CD4-positive, alpha-beta T cell treated with Interleukin-17A for 1 hour (primary cell): ENCODE results near the gene CACNA2D4.

Experiments
- DNase-seq: peaks from one replicate; pipeline ENCODE4 v3.0.0-alpha.2; 2020

Gene CACNA2D4

DNA sequence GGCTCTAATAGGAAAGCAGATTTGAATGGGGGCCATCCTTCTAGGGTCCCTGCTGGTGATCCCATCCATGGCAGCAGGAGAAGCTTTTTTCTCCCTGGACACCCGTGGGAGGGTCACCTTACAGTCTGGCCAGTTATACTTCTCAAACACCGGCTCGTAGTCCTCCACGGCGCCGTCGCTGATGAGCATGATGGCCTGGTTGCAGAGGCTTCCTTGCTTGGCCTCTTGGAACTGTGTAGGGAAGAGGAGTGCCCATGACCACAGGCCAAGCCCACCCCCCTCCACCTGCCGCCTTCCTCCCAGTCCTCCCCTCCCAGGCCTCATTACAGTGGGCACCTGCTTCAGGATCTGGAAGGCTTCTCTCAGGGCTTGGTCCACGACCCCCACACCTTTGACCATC lies 33.8 kb downstream of the CACNA2D4 start:
- no peak for DNase-seq

DNA sequence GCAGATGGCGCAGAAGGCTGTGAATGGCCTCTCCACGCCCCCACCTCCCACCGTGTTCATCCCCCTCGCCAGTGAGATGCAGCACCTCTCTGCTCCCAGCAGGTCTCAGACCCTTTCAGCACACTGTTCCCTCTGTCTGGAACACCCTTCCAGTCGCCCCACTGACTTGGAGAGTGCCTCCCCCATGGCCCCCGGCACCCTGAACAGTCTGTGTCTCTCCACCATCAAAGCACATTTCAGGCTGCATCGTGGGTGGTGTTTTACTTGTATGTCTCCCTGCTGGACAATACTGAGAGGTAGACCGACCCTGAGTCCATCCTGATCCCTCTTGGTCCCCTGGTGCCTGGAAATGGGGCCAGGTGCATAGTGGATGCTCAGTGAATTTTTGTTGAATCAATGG lies 34.9 kb downstream of the CACNA2D4 start:
- DNase-seq, result no peak

DNA sequence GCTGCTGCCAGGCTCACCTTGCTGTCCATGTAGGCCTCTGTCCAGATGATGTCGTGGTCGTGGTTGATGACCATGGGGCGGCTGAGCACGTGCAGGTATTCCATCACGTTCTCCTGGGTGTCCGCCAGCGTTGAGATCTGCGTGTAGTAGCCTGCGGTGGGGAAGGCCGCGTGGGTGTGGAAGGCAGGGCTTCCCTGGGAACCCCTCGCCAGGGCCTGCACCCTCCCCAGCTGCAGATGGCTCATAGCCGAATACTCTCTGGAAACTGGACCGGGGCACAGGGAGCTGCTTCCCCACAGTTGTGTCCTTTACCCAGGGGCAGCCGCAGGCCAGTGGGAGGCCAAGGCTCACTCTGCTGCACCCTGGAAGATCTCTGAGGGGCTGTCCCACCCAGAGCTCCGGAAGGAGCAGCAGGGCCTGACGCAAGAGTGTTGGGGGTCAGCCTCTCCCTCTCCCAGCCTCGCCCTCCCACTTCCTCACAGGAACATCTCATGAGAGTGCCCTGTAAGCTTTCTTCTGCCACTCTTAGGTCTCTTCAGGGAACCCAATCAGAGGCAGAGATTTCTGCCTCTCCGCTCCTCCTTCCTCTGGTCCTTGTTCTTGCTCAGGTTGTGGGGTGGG lies 35.5 kb downstream of the CACNA2D4 start:
- no peak for DNase-seq

DNA sequence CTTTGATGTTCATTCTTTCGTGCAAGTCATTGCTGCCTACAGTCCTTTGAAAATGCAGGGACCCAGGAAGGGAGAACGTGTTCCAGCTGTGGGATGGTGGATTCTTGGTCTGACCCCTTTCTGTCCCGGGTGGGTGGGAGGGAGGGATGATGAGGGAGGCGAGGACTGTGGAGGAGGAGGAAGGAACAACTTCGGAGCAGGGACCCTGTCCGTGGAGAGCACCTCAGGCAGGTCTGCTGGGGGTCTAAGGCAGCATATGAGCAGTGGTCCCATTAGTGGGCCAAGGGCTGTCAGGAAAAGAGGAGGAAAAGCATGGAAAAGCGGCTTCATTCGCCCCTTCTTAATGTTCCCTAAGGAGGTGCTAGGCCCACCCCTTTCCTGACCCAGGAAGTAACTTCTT lies 36.0 kb downstream of the CACNA2D4 start:
- DNase-seq, result no peak

DNA sequence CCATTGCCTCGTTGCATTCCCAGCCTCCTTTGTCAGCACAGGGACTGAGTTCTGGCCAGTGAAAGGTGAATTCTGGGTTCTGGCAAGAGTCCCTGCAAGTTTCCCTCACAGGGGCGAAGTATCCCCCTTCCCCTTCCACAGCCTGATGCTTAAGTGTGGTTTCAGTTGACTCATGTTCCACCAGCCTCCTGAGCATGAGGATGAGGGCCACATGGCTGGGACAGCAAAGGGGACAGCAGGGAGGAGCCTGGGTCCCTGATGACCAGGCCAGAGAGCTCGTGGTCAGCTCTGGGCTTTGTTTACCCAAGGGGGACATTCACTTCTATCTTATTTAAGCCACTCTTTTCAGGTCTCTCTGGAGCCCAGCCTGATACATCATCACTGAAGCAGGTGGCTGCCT lies 36.5 kb downstream of the CACNA2D4 start:
- no peak for DNase-seq

GRCh38 chr12:1881301-1881700 lies 37.2 kb downstream of the CACNA2D4 start:
- no peak for DNase-seq

DNA sequence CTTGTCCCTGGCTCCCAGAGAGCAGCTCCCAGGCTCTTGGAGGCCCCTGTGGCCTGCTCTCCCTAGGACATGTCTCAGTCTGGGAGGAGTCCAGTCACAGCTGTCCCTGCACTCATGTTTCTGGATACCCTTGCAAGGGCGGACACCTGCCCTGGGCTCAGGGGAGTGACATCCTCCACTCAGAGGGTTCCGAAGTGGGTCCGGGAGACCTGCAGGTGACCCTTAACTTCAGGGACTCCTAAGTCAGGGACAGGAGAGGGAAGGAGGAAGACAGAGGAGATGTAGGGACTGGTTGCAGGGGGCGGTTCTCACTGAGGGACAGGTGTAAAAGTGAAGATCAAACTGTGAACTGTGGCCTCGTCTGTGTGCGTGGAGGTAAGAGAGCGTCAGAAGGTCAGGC lies 37.6 kb downstream of the CACNA2D4 start:
- no peak for DNase-seq

DNA sequence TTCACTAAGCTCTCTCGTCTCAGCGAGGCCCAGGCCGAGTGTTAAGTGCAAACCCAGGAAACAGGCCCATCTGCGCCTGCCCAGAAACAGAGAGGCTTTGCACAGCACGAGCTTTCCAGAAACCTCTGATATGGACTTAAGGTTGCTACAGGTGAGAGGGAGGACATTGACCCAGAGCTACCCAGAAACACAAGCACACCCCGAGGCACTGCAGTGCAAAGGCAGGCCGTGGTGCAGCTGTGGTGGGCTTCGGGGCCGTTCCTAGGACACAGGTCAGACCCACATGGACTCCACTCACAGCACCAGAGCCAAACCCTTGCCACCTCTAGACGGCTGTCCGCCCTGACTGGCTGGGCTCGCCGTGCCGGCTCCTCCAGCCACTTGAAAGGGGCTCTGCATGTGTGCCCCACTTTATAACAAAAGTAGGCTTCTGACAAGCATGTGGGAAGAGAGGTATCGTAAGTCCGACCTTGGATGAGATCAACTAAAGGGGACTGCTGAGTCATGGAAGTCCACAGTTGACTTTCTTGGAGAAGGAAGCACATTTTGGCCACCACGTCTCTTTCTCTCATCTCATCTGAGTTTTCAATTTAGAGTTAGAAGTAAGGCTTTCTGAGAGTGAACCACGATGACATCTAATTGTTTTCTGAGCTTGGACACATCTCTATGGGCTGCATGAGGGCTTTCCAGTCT lies 38.2 kb downstream of the CACNA2D4 start:
- no peak for DNase-seq

- DNase-seq, result no peak
These were observed 38.8 kb downstream of the CACNA2D4 start for GRCh38 chr12:1879633-1880032.

DNA sequence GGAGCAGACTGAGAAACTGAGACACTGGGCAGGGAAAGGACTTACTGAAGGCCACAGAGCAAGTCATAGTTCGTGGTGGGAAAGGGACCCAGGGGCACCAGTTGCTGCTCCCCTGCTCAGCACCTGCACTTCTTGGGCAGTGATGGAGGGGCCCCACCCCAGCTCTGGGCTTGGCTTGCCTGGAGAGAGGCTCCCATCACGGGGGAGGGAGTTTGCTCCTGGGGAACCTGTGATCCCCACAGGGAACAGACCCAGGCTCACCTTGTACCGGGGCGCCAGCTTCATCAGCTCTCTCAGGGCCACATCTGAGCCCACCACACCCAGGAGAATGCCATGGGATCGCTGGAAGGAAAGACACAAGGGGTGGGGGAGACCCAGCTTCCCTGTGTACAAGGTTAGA lies 39.8 kb downstream of the CACNA2D4 start:
- DNase-seq, result no peak

DNA sequence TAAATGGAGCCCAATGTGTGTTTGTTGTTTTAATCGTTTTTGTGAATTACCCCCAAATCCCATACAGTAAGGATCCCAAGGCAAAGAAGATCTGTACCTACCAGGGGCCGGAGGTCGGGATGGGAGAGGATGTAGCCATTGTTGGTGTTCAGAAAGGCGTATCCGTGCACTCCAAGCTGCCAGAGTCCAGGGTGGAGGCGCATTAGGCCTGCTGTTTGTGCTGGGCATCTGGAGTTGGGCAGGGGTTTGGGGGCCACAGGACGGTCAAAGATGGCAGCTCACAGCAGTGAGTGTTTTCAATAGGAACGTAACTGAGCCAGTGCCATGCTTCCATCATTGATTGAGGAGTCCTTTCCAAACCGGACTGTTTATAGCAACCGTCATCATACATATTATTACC lies 40.2 kb downstream of the CACNA2D4 start:
- DNase-seq, result no peak

DNA sequence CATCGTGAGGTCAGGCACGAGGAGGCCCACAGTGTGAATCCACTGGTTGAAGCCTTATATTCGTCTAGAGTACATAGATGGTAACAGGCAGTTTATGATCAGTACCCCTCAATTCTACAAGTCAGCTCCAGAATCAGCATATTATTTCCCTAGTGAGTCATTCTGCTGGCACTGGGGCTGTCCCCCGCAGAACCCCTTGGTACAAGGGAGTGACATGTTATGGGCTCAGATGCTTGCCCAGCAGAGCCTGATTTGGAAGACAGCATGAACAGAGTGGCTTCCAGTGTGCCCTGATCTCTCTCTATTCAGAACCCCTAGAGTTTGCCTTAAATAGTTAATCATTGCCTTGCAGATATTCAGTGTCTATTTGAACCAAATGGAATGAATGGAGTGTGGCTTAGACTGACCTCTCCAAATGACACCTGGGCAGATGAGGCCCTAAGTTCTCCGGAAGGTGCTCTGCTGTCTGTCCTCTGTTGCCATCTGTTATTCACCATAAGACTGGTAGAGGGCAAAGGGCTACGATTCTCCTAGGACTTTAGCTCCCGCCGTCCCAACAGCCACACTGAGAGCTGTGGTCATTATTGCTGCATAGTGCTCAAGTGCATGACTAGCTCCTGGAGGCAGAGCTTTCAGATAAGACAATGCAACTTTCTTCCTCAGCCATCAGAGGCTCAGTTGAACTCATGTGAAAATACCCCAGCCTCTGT lies 41.1 kb downstream of the CACNA2D4 start:
- no peak for DNase-seq

DNA sequence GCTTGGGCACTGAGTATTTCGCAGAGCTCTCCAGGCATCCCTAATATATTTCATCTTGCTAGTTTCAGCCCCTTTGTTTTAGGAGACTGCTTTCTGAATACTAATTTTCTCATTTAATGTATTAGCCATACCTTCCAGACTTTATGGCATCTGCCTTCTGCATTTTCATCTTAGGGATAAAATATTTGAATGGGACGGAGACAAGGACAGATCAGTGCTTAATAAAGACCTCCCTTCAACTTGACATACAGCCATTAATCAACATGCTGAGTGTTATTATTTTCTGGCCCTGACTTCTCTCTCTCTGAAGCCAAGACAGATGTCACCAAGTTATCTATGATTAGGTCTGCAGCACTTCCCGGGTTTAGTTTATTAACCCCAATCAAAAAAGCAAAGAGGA lies 42.4 kb downstream of the CACNA2D4 start:
- no peak for DNase-seq

GRCh38 chr12:1875608-1876007 lies 42.8 kb downstream of the CACNA2D4 start:
- DNase-seq, result no peak

GRCh38 chr12:1873531-1874510 lies 44.6 kb downstream of the CACNA2D4 start:
- no peak for DNase-seq

DNA sequence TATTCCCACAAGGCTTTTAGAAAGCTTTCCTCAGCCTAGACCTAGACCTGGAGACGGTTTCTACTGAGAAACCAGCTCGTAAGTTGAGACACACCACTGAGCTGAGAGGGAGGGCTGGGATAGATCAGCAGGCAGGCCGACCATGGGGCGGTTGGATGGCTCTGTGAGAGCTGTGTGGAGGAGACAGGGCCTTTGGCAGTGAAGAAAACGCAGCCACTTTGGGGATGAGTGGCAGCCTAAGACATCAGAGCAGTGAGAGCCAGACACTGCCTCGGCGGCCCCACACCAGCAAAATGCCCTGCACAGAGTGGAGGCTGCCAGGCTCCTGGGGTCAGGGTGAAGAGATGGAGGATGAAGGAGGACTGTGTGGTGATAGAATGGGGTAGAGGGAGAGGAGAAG lies 46.0 kb downstream of the CACNA2D4 start:
- DNase-seq, result no peak

DNA sequence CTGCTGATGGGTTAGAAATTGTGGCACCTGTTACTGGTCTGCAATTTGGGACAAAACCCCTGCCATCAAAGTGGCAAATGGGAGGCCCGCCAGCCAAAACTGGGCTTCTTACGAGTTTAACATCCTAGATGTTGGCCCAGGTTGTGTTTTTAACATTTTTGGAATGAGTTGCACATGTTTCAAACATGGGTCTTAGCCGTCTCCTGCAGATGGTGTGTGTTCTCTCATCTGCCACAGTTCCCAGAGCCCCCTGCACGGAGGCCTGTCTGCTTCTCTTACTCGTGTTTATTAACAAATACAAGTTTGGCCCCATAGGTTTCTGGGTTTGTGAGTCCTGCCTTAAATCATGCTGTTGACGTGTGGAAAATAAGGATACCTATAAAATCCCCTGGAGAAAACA lies 46.5 kb downstream of the CACNA2D4 start:
- no peak for DNase-seq

GRCh38 chr12:1870998-1871917 lies 47.2 kb downstream of the CACNA2D4 start:
- no peak for DNase-seq

DNA sequence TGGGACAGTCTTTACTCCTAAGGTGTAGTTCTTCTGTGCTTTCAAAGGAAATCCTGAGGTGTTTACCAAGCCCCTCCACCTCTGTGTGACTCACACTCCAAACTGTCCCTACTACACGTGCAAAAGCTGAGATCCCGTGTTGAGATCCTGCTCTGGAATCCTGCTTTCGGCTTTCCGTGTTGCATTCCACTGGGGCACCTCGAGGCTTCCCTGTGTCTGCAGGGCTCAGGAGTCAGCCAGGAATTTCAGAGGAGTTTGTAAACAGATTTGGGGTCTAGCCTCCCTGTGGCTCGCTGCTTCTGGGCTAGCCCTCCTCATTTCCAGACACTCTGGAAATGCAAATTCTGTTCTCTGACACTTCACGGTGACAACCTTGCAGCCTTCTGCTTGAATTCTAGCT lies 48.4 kb downstream of the CACNA2D4 start:
- DNase-seq, result no peak

- no peak for DNase-seq
These were observed 49.3 kb downstream of the CACNA2D4 start for GRCh38 chr12:1869145-1869544.

- DNase-seq, result no peak
These were observed 53.1 kb downstream of the CACNA2D4 start for GRCh38 chr12:1865284-1865866.

DNA sequence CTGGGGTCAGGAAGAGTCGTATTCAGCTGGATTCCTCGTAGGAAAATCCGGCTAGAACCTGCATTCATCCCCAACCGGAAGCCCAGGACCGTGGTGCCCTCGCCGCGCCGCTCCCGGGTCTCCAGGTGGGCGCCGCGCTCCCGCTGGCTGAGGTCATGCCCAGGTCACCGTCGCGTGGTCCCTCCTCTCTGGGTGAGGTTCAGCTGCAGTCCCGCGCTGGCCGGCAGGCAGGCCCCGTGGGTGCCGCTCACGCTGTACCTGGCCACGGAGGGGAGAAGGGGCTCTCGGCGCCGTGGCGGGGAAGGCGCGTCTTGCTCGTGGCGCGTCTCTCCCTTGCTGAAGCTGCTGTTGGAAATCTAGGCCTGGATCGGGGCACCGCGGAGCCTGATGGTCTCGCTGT lies 53.6 kb downstream of the CACNA2D4 start:
- no peak for DNase-seq
